Measurements from ENCODE around the gene BIRC3. TPM values are rescaled to one million over a fixed set of nuclear protein-coding genes. Genes with fewer than 3 reads are reported as not detected.
"Not testable (repeated sequence)": the region's sequence is repeated elsewhere in the genome, so short reads cannot be mapped to it uniquely, and the experiment has no call there.

BIRC3 gene
- total RNA-seq, 2 experiments from 2014 or later: 12.9 to 14.5 TPM

GRCh38 chr11:102328748-102329147, 11.5 kb downstream of the BIRC3 start:
- Mint-ChIP-seq H3K27ac (no peak overlapping the region), H3K9me3 (ENCODE audit: insufficient read depth) (no peaks in the 10 kb centered on the region), H3K36me3 (ENCODE audit: low read depth) (peaks cover 55% of the 10 kb centered on the region), H3K4me1 (ENCODE audit: low read depth) (peaks cover 19% of the 10 kb centered on the region), H3K27me3 (ENCODE audit: low read depth) (no peaks in the 10 kb centered on the region), H3K4me3 (no peak overlapping the region)
- ATAC-seq (no peak), DNase-seq (no peak)
- CTCF ChIA-PET: interaction anchor here (1.1 kb wide), 1 partner anchor 13 kb away, joined by 3 read pairs; no protein-coding TSS in a partner anchor
- POLR2A ChIA-PET: no interaction called here

- peaks cover 8% of the 10 kb centered on the region for H3K4me1 Mint-ChIP-seq (ENCODE audit: low read depth)
- H3K9me3 Mint-ChIP-seq (ENCODE audit: insufficient read depth): no peaks in the 10 kb centered on the region
- no peak overlapping the region for H3K27ac Mint-ChIP-seq
- DNase-seq (no peak), ATAC-seq (no peak)
- POLR2A ChIA-PET: no interaction called here
- H3K4me3 Mint-ChIP-seq: no peak overlapping the region
- peaks cover 47% of the 10 kb centered on the region for H3K36me3 Mint-ChIP-seq (ENCODE audit: low read depth)
- H3K27me3 Mint-ChIP-seq (ENCODE audit: low read depth): no peaks in the 10 kb centered on the region
- CTCF ChIA-PET: no interaction called here
Observed at GRCh38 chr11:102330231-102330630, 12.9 kb downstream of the BIRC3 start.

GRCh38 chr11:102331341-102331740, 14.1 kb downstream of the BIRC3 start:
- no peak overlapping the region for H3K4me3 Mint-ChIP-seq
- no peak for ATAC-seq
- H3K27ac Mint-ChIP-seq: no peak overlapping the region
- ChIA-PET POLR2A (no interaction called here), CTCF (interaction anchor here (1.2 kb wide), 1 partner anchor 13 kb away, joined by 3 read pairs; no protein-coding TSS in a partner anchor)
- H3K27me3 Mint-ChIP-seq (ENCODE audit: low read depth): no peaks in the 10 kb centered on the region
- H3K36me3 Mint-ChIP-seq (ENCODE audit: low read depth): peaks cover 43% of the 10 kb centered on the region
- H3K4me1 Mint-ChIP-seq (ENCODE audit: low read depth): peaks cover 4% of the 10 kb centered on the region
- H3K9me3 Mint-ChIP-seq (ENCODE audit: insufficient read depth): no peaks in the 10 kb centered on the region
- no peak for DNase-seq

- Mint-ChIP-seq H3K27ac (peak overlapping the region; percentile 11), H3K27me3 (ENCODE audit: low read depth) (no peaks in the 10 kb centered on the region), H3K36me3 (ENCODE audit: low read depth) (peaks cover 43% of the 10 kb centered on the region), H3K9me3 (ENCODE audit: insufficient read depth) (no peaks in the 10 kb centered on the region), H3K4me3 (no peak overlapping the region), H3K4me1 (ENCODE audit: low read depth) (peaks cover 3% of the 10 kb centered on the region)
- ChIA-PET CTCF (interaction anchor here (1.1 to 5.0 kb wide), 5 partner anchors 9 to 280 kb away, joined by 3 to 22 read pairs (median 5); no protein-coding TSS in a partner anchor), POLR2A (interaction anchor here (1.1 kb wide), 1 partner anchor 14 kb away, joined by 3 read pairs; no protein-coding TSS in a partner anchor)
- DNase-seq: no peak
- ATAC-seq: no peak
Observed at GRCh38 chr11:102332611-102332994, 15.3 kb downstream of the BIRC3 start.

GRCh38 chr11:102338479-102339010, 21.3 kb downstream of the BIRC3 start:
- ATAC-seq (no peak), DNase-seq (no peak)
- Mint-ChIP-seq H3K4me3 (no peak overlapping the region), H3K9me3 (ENCODE audit: insufficient read depth) (no peaks in the 10 kb centered on the region), H3K36me3 (ENCODE audit: low read depth) (peaks cover 7% of the 10 kb centered on the region), H3K4me1 (ENCODE audit: low read depth) (peaks cover 7% of the 10 kb centered on the region), H3K27me3 (ENCODE audit: low read depth) (no peaks in the 10 kb centered on the region), H3K27ac (no peak overlapping the region)
- ChIA-PET CTCF (interaction anchor here (1.8 to 2.0 kb wide), 2 partner anchors 33 to 50 kb away, joined by 4 to 9 read pairs; no protein-coding TSS in a partner anchor), POLR2A (no interaction called here)

GRCh38 chr11:102341311-102341710, 24.0 kb downstream of the BIRC3 start:
- not testable (repeated sequence) for H3K9me3 Mint-ChIP-seq (ENCODE audit: insufficient read depth); H3K27me3 Mint-ChIP-seq (ENCODE audit: low read depth); H3K36me3 Mint-ChIP-seq (ENCODE audit: low read depth); H3K4me3 Mint-ChIP-seq; DNase-seq; ATAC-seq; H3K27ac Mint-ChIP-seq
- ChIA-PET CTCF (interaction anchor here (0.8 to 6.3 kb wide), 49 partner anchors 9 to 325 kb away, joined by 3 to 157 read pairs (median 6); partner anchors contain the start of gene BIRC3), POLR2A (interaction anchor here (0.6 to 1.5 kb wide), 4 partner anchors 23 to 155 kb away, joined by 3 to 6 read pairs (median 4); no protein-coding TSS in a partner anchor)
- H3K4me1 Mint-ChIP-seq (ENCODE audit: low read depth): peaks cover 19% of the 10 kb centered on the region

- ChIA-PET CTCF (interaction anchor here (0.7 to 6.3 kb wide), 62 partner anchors 8 to 335 kb away, joined by 3 to 157 read pairs (median 6); partner anchors contain the start of gene BIRC3), POLR2A (interaction anchor here (0.7 to 1.5 kb wide), 3 partner anchors 23 to 154 kb away, joined by 3 to 6 read pairs (median 4); no protein-coding TSS in a partner anchor)
- DNase-seq: peak; percentile 86
- Mint-ChIP-seq H3K9me3 (ENCODE audit: insufficient read depth) (no peaks in the 10 kb centered on the region), H3K27ac (no peak overlapping the region), H3K4me1 (ENCODE audit: low read depth) (peaks cover 21% of the 10 kb centered on the region), H3K4me3 (no peak overlapping the region), H3K36me3 (ENCODE audit: low read depth) (peaks cover 2% of the 10 kb centered on the region), H3K27me3 (ENCODE audit: low read depth) (no peaks in the 10 kb centered on the region)
- peak; percentile 69 for ATAC-seq
Observed at GRCh38 chr11:102341844-102342318, 24.6 kb downstream of the BIRC3 start.

- no peak overlapping the region for H3K4me3 Mint-ChIP-seq
- H3K4me1 Mint-ChIP-seq (ENCODE audit: low read depth): peaks cover 30% of the 10 kb centered on the region
- H3K27ac Mint-ChIP-seq: no peak overlapping the region
- H3K36me3 Mint-ChIP-seq (ENCODE audit: low read depth): peaks cover 1% of the 10 kb centered on the region
- ChIA-PET CTCF (interaction anchor here (0.8 to 6.3 kb wide), 10 partner anchors 9 to 323 kb away, joined by 3 to 157 read pairs (median 12); no protein-coding TSS in a partner anchor), POLR2A (interaction anchor here (1.0 kb wide), 1 partner anchor 17 kb away, joined by 4 read pairs; no protein-coding TSS in a partner anchor)
- DNase-seq: no peak
- ATAC-seq: no peak
- no peaks in the 10 kb centered on the region for H3K9me3 Mint-ChIP-seq (ENCODE audit: insufficient read depth)
- H3K27me3 Mint-ChIP-seq (ENCODE audit: low read depth): no peaks in the 10 kb centered on the region
Observed at GRCh38 chr11:102343809-102344208, 26.5 kb downstream of the BIRC3 start.

- ATAC-seq: no peak
- ChIA-PET CTCF (interaction anchor here (1.0 to 6.3 kb wide), 5 partner anchors 21 to 268 kb away, joined by 3 to 157 read pairs (median 4); no protein-coding TSS in a partner anchor), POLR2A (interaction anchor here (1.0 to 1.1 kb wide), 3 partner anchors 10 to 47 kb away, joined by 3 to 5 read pairs (median 4); no protein-coding TSS in a partner anchor)
Observed at GRCh38 chr11:102345904-102346303, 28.6 kb downstream of the BIRC3 start.

GRCh38 chr11:102346456-102346747, 29.1 kb downstream of the BIRC3 start:
- no peak for ATAC-seq

More at GRCh38 chr11:102345904-102346303, 28.6 kb downstream of the BIRC3 start:
- H3K36me3 Mint-ChIP-seq (ENCODE audit: low read depth): peaks cover 16% of the 10 kb centered on the region
- H3K4me1 Mint-ChIP-seq (ENCODE audit: low read depth): peaks cover 37% of the 10 kb centered on the region
- H3K4me3 Mint-ChIP-seq: peak overlapping the region; percentile 97
- H3K27ac Mint-ChIP-seq: peak overlapping the region; percentile 98
- no peaks in the 10 kb centered on the region for H3K9me3 Mint-ChIP-seq (ENCODE audit: insufficient read depth)
- no peaks in the 10 kb centered on the region for H3K27me3 Mint-ChIP-seq (ENCODE audit: low read depth)
- no peak for DNase-seq

GRCh38 chr11:102346748-102347461, 29.6 kb downstream of the BIRC3 start, which contains the start of gene BIRC2:
Gene BIRC2 (plus strand): TSS chr11:102347214. CDS start chr11:102349855, 2,641 bp downstream.
- Mint-ChIP-seq H3K4me3 (peak within 1 kb of the TSS; percentile 97), H3K9me3 (ENCODE audit: insufficient read depth) (no peaks in the 10 kb centered on the region), H3K4me1 (ENCODE audit: low read depth) (peaks cover 35% of the 10 kb centered on the region), H3K36me3 (ENCODE audit: low read depth) (peaks cover 23% of the 10 kb centered on the region), H3K27ac (peak within 1 kb of the TSS; percentile 98), H3K27me3 (ENCODE audit: low read depth) (no peaks in the 10 kb centered on the region)
- peak; percentile 95 for DNase-seq
- peak; percentile 95 for ATAC-seq
- ChIA-PET CTCF (interaction anchor here (1.3 to 6.3 kb wide), 5 partner anchors 12 to 267 kb away, joined by 3 to 148 read pairs (median 21); no protein-coding TSS in a partner anchor), POLR2A (interaction anchor here (0.7 to 1.1 kb wide), 3 partner anchors 38 to 105 kb away, joined by 3 to 5 read pairs (median 3); no protein-coding TSS in a partner anchor)

More at GRCh38 chr11:102346456-102346747, 29.1 kb downstream of the BIRC3 start:
- Mint-ChIP-seq H3K4me3 (peak overlapping the region; percentile 97), H3K36me3 (ENCODE audit: low read depth) (peaks cover 18% of the 10 kb centered on the region), H3K27ac (peak overlapping the region; percentile 98), H3K27me3 (ENCODE audit: low read depth) (no peaks in the 10 kb centered on the region), H3K4me1 (ENCODE audit: low read depth) (peaks cover 37% of the 10 kb centered on the region), H3K9me3 (ENCODE audit: insufficient read depth) (no peaks in the 10 kb centered on the region)
- ChIA-PET POLR2A (interaction anchor here (1.0 to 1.1 kb wide), 2 partner anchors 38 to 47 kb away, joined by 3 to 5 read pairs; no protein-coding TSS in a partner anchor), CTCF (interaction anchor here (6.3 kb wide), 1 partner anchor 268 kb away, joined by 148 read pairs; no protein-coding TSS in a partner anchor)
- DNase-seq: no peak

Data from activated CD8-positive, alpha-beta T cell treated with anti-CD3 and anti-CD28 coated beads, Interleukin-2, amount 10 ng/mL, durations not matched to agents 7 days and 5 days (primary cell).